ENCODE measurements around the gene RNPEPL1. TPM values are rescaled to one million over a fixed set of nuclear protein-coding genes. Genes with fewer than 3 reads are reported as not detected.

The RNPEPL1 gene
- total RNA-seq, 2 experiments from 2014 or later = 124 TPM

GRCh38 chr2:240588006-240588655, 19.8 kb downstream of the RNPEPL1 start:
- peaks cover 37% of the 10 kb centered on the region for H3K4me1 Mint-ChIP-seq
- no peak for ATAC-seq (ENCODE audit: low read depth)
- no peaks in the 10 kb centered on the region for H3K9me3 Mint-ChIP-seq
- H3K27me3 Mint-ChIP-seq = no peaks in the 10 kb centered on the region
- DNase-seq = no peak
- H3K27ac Mint-ChIP-seq = peak overlapping the region; percentile 92
- peak overlapping the region; percentile 95 for H3K4me3 Mint-ChIP-seq
- POLR2A ChIA-PET = interaction anchor here (1.0 to 10.2 kb wide), 6 partner anchors 16 to 37 kb away, joined by 3 to 178 read pairs (median 30); partner anchors contain the start of genes GPR35 and RNPEPL1
- peaks cover 4% of the 10 kb centered on the region for H3K36me3 Mint-ChIP-seq

- no peaks in the 10 kb centered on the region for H3K9me3 Mint-ChIP-seq
- H3K36me3 Mint-ChIP-seq = peaks cover 4% of the 10 kb centered on the region
- peaks cover 37% of the 10 kb centered on the region for H3K4me1 Mint-ChIP-seq
- POLR2A ChIA-PET = interaction anchor here (1.0 to 10.2 kb wide), 5 partner anchors 16 to 33 kb away, joined by 3 to 178 read pairs (median 41); partner anchors contain the start of gene RNPEPL1
- peak overlapping the region; percentile 95 for H3K4me3 Mint-ChIP-seq
- no peak for ATAC-seq (ENCODE audit: low read depth)
- no peaks in the 10 kb centered on the region for H3K27me3 Mint-ChIP-seq
- peak overlapping the region; percentile 17 for H3K27ac Mint-ChIP-seq
- DNase-seq = no peak
Measured at GRCh38 chr2:240588669-240589068, 20.4 kb downstream of the RNPEPL1 start.

- peaks cover 34% of the 10 kb centered on the region for H3K4me1 Mint-ChIP-seq
- no peak overlapping the region for H3K27ac Mint-ChIP-seq
- no peak for ATAC-seq (ENCODE audit: low read depth)
- H3K36me3 Mint-ChIP-seq = peaks cover 4% of the 10 kb centered on the region
- DNase-seq = no peak
- H3K9me3 Mint-ChIP-seq = no peaks in the 10 kb centered on the region
- no peaks in the 10 kb centered on the region for H3K27me3 Mint-ChIP-seq
- POLR2A ChIA-PET = interaction anchor here (1.1 to 10.2 kb wide), 3 partner anchors 23 to 32 kb away, joined by 3 to 178 read pairs (median 41); partner anchors contain the start of gene RNPEPL1
- no peak overlapping the region for H3K4me3 Mint-ChIP-seq
Measured at GRCh38 chr2:240589375-240589774, 21.1 kb downstream of the RNPEPL1 start.

- H3K36me3 Mint-ChIP-seq = peaks cover 4% of the 10 kb centered on the region
- no peak for DNase-seq
- H3K4me3 Mint-ChIP-seq = no peak overlapping the region
- no peaks in the 10 kb centered on the region for H3K27me3 Mint-ChIP-seq
- H3K27ac Mint-ChIP-seq = no peak overlapping the region
- POLR2A ChIA-PET = interaction anchor here (1.1 kb wide), 1 partner anchor 31 kb away, joined by 3 read pairs; no protein-coding TSS in a partner anchor
- no peaks in the 10 kb centered on the region for H3K9me3 Mint-ChIP-seq
- no peak for ATAC-seq (ENCODE audit: low read depth)
- H3K4me1 Mint-ChIP-seq = peaks cover 28% of the 10 kb centered on the region
Measured at GRCh38 chr2:240589850-240590525, 21.7 kb downstream of the RNPEPL1 start.

- H3K4me1 Mint-ChIP-seq = peaks cover 22% of the 10 kb centered on the region
- peaks cover 4% of the 10 kb centered on the region for H3K36me3 Mint-ChIP-seq
- no peaks in the 10 kb centered on the region for H3K9me3 Mint-ChIP-seq
- DNase-seq (no peak), ATAC-seq (ENCODE audit: low read depth) (no peak)
- no peaks in the 10 kb centered on the region for H3K27me3 Mint-ChIP-seq
- H3K4me3 Mint-ChIP-seq = no peak overlapping the region
- POLR2A ChIA-PET = interaction anchor here (1.5 kb wide), 1 partner anchor 25 kb away, joined by 5 read pairs; no protein-coding TSS in a partner anchor
- no peak overlapping the region for H3K27ac Mint-ChIP-seq
Measured at GRCh38 chr2:240590681-240591111, 22.4 kb downstream of the RNPEPL1 start.

GRCh38 chr2:240591226-240591625, 22.9 kb downstream of the RNPEPL1 start:
- Mint-ChIP-seq H3K4me3 (no peak overlapping the region), H3K36me3 (peaks cover 3% of the 10 kb centered on the region), H3K4me1 (peaks cover 20% of the 10 kb centered on the region), H3K27me3 (no peaks in the 10 kb centered on the region), H3K27ac (no peak overlapping the region), H3K9me3 (no peaks in the 10 kb centered on the region)
- no peak for ATAC-seq (ENCODE audit: low read depth)
- POLR2A ChIA-PET = interaction anchor here (1.5 kb wide), 1 partner anchor 25 kb away, joined by 5 read pairs; no protein-coding TSS in a partner anchor
- no peak for DNase-seq

GRCh38 chr2:240591784-240592183, 23.5 kb downstream of the RNPEPL1 start:
- Mint-ChIP-seq H3K27me3 (no peaks in the 10 kb centered on the region), H3K4me3 (no peak overlapping the region), H3K4me1 (peaks cover 20% of the 10 kb centered on the region), H3K9me3 (no peaks in the 10 kb centered on the region), H3K27ac (no peak overlapping the region), H3K36me3 (peaks cover 3% of the 10 kb centered on the region)
- no peak for DNase-seq
- ATAC-seq (ENCODE audit: low read depth) = no peak
- POLR2A ChIA-PET = interaction anchor here (1.5 kb wide), 1 partner anchor 26 kb away, joined by 5 read pairs; no protein-coding TSS in a partner anchor

GRCh38 chr2:240593026-240593702, 24.9 kb downstream of the RNPEPL1 start:
- POLR2A ChIA-PET = interaction anchor here (0.9 kb wide), 1 partner anchor 13 kb away, joined by 3 read pairs; no protein-coding TSS in a partner anchor
- no peak overlapping the region for H3K4me3 Mint-ChIP-seq
- ATAC-seq (ENCODE audit: low read depth) (no peak), DNase-seq (no peak)
- no peaks in the 10 kb centered on the region for H3K36me3 Mint-ChIP-seq
- no peak overlapping the region for H3K27ac Mint-ChIP-seq
- peaks cover 13% of the 10 kb centered on the region for H3K4me1 Mint-ChIP-seq
- no peaks in the 10 kb centered on the region for H3K27me3 Mint-ChIP-seq
- no peaks in the 10 kb centered on the region for H3K9me3 Mint-ChIP-seq

- peaks cover 5% of the 10 kb centered on the region for H3K4me1 Mint-ChIP-seq
- H3K27ac Mint-ChIP-seq = no peak overlapping the region
- H3K27me3 Mint-ChIP-seq = no peaks in the 10 kb centered on the region
- DNase-seq (peak; percentile 17), ATAC-seq (ENCODE audit: low read depth) (no peak)
- no peaks in the 10 kb centered on the region for H3K9me3 Mint-ChIP-seq
- POLR2A ChIA-PET = interaction anchor here (0.9 to 1.0 kb wide), 2 partner anchors 8 to 14 kb away, joined by 3 read pairs; partner anchors contain the start of gene CAPN10
- no peaks in the 10 kb centered on the region for H3K36me3 Mint-ChIP-seq
- no peak overlapping the region for H3K4me3 Mint-ChIP-seq
Measured at GRCh38 chr2:240593703-240594451, 25.6 kb downstream of the RNPEPL1 start.

- DNase-seq (peak; percentile 30), ATAC-seq (ENCODE audit: low read depth) (no peak)
- Mint-ChIP-seq H3K27ac (no peak overlapping the region), H3K9me3 (no peaks in the 10 kb centered on the region), H3K36me3 (no peaks in the 10 kb centered on the region), H3K4me1 (peaks cover 2% of the 10 kb centered on the region), H3K27me3 (no peaks in the 10 kb centered on the region), H3K4me3 (no peak overlapping the region)
- POLR2A ChIA-PET = interaction anchor here (1.0 kb wide), 1 partner anchor 8 kb away, joined by 3 read pairs; the partner anchor contains the start of gene CAPN10
Measured at GRCh38 chr2:240594511-240595380, 26.5 kb downstream of the RNPEPL1 start.

GRCh38 chr2:240595381-240596079, 27.2 kb downstream of the RNPEPL1 start:
- Mint-ChIP-seq H3K27me3 (no peaks in the 10 kb centered on the region), H3K4me1 (peaks cover 2% of the 10 kb centered on the region), H3K36me3 (no peaks in the 10 kb centered on the region), H3K27ac (peak overlapping the region; percentile 40), H3K9me3 (no peaks in the 10 kb centered on the region), H3K4me3 (no peak overlapping the region)
- DNase-seq (peak; percentile 64), ATAC-seq (ENCODE audit: low read depth) (peak; percentile 75)
- POLR2A ChIA-PET = interaction anchor here (1.0 kb wide), 1 partner anchor 26 kb away, joined by 5 read pairs; no protein-coding TSS in a partner anchor
